ENCODE measurements around the gene TRNT1. TPM values are rescaled to one million over a fixed set of nuclear protein-coding genes. Genes with fewer than 3 reads are reported as not detected.

Gene TRNT1
- total and polyA plus RNA-seq, 7 experiments from 2014 or later = 22.7 to 44.5 (median 36.7) TPM

DNA sequence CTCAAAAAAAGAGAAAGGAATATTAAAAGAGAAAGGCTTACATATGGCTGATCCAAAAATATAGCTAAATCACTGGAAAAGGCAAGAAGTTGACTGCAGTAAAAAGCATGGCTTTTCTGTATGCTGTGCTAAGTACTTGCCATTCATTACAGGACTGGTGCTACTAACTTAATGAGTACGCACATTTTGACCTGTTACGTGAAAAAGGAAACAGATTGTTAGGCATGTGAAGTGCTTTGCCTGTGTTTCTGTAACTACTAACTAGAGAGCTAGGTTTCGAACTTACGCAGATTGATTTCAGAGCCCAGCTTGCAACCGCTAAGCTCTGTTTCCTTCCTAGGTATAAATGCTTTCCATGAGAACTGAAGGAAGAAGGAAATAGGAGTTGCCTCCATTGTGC lies 2.8 kb downstream of the TRNT1 start:
- ChIA-PET POLR2A (interaction anchor here (0.6 to 1.1 kb wide), 3 partner anchors 8 to 28 kb away, joined by 3 to 4 read pairs (median 4); no protein-coding TSS in a partner anchor), CTCF (interaction anchor here (1.1 kb wide), 1 partner anchor 17 kb away, joined by 3 read pairs; no protein-coding TSS in a partner anchor)
- H3K27me3 ChIP-seq (ENCODE audit: control insufficient read depth in 2 of 2, insufficient read depth in 2 of 2, low read length in 2 of 2) = no peaks in the 10 kb centered on the region
- no peaks in the 10 kb centered on the region for H3K9me3 ChIP-seq (ENCODE audit: control insufficient read depth in 2 of 3, low read length in 3 of 3)
- Mint-ChIP-seq H3K9me3 (peaks cover 0 to 9% (median 0%) of the 10 kb centered on the region in 11 donors), H3K27ac (peak overlapping the region in 5 of 9 donors; percentile 8 to 83 (median 37)), H3K27me3 (no peaks in the 10 kb centered on the region), H3K36me3 (peaks cover 8 to 36% (median 10%) of the 10 kb centered on the region in 5 donors), H3K4me3 (peak overlapping the region in 1 of 10 donors; percentile 29), H3K4me1 (peaks cover 23 to 68% (median 62%) of the 10 kb centered on the region in 7 donors)
- ATAC-seq = no peak
- intact Hi-C loops (cut with micrococcal nuclease) = loop anchor here (5.0 kb wide), 2 partner anchors 168 to 1993 kb away; partner anchors contain the start of gene ARL8B (in 1 of the 2)
- peaks cover 0 to 18% (median 6%) of the 10 kb centered on the region in 3 experiments for H3K36me3 ChIP-seq (ENCODE audit: control insufficient read depth in 2 of 3, insufficient read depth in 3 of 3, low read length in 3 of 3)
- no peak overlapping the region for H3K4me3 ChIP-seq (ENCODE audit: low read length)
- peaks cover 10 to 34% of the 10 kb centered on the region in 2 donors for H3K4me1 ChIP-seq (ENCODE audit: control insufficient read depth in 2 of 2, insufficient read depth in 2 of 2, low read length in 2 of 2)
- no peak for DNase-seq
- H3K27ac ChIP-seq (ENCODE audit: low read depth, low read length) = peak overlapping the region; percentile 96

DNA sequence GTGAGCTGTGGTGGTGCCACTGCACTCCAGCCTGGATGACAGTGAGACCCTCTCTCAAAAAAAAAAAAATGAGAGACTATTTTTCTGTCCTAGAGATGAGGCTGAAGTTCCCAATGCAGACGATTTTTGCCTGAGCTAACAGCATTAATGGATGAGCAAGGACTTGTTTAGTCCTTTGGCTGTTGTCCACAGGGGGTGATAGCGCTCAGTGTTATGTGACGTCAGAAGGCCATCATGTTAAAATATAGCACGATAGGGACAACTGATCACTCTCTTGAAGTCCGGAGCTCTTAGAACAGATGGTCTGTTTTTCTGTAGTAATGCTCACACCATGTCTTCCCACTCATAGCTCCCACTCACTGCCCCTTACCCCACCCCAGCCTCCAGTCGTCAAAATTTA lies 6.8 kb downstream of the TRNT1 start:
- Histone ChIP-seq H3K36me3 (ENCODE audit: control insufficient read depth in 2 of 3, insufficient read depth in 3 of 3, low read length in 3 of 3) (peaks cover 0 to 30% (median 6%) of the 10 kb centered on the region in 3 experiments), H3K4me1 (ENCODE audit: control insufficient read depth in 2 of 2, insufficient read depth in 2 of 2, low read length in 2 of 2) (peaks cover 0 to 27% of the 10 kb centered on the region in 2 donors), H3K9me3 (ENCODE audit: control insufficient read depth in 2 of 3, low read length in 3 of 3) (no peaks in the 10 kb centered on the region), H3K27me3 (ENCODE audit: control insufficient read depth in 2 of 2, insufficient read depth in 2 of 2, low read length in 2 of 2) (no peaks in the 10 kb centered on the region), H3K4me3 (ENCODE audit: low read length) (no peak overlapping the region), H3K27ac (ENCODE audit: low read depth, low read length) (peak overlapping the region; percentile 34)
- Mint-ChIP-seq H3K4me3 (peak overlapping the region in 2 of 10 donors; percentile 15 to 26), H3K27me3 (no peaks in the 10 kb centered on the region), H3K36me3 (peaks cover 3 to 37% (median 22%) of the 10 kb centered on the region in 5 donors), H3K27ac (peak overlapping the region in 5 of 9 donors; percentile 4 to 78 (median 67)), H3K4me1 (peaks cover 32 to 75% (median 72%) of the 10 kb centered on the region in 7 donors), H3K9me3 (no peaks in the 10 kb centered on the region)
- CTCF ChIA-PET = interaction anchor here (1.2 kb wide), 1 partner anchor 9 kb away, joined by 4 read pairs; no protein-coding TSS in a partner anchor
- POLR2A ChIA-PET = interaction anchor here (0.6 to 0.8 kb wide), 2 partner anchors 29 to 35 kb away, joined by 3 to 4 read pairs; no protein-coding TSS in a partner anchor
- DNase-seq (no peak), ATAC-seq (no peak)
- intact Hi-C loops (cut with micrococcal nuclease) = no loop called here

DNA sequence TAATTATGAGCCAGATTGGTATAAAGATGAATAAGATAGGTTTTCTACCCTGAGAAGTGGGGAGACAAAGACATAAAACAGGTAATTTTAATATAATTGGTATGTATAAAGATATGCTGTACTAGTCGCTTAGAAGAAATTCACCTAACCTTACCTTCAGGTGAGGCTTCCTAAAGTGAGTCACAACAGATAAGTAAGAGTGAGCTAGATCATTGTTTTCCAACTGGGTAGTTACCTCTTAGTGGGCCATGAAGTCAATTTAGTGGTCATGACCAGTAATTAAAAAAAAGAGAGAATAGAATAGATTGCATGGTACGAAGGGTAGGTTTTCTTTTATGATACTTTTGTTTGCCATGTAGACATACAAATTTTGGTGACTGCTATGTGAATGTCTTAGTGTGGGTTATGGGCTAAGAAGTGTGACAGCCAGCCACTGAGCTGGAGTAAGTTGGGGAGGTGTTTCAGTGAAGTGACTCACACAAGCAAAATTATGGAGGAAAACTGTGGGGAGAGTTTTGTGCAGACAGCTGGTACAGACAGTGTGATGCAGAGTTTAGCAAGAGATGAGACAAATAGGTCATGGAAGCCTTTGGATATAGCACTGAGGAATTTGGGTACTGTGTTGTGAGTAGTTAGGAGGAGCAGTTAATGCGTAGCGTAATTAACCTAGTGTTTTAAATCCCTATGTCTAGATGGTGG lies 8.2 kb downstream of the TRNT1 start:
- Histone ChIP-seq H3K27ac (ENCODE audit: low read depth, low read length) (peak overlapping the region; percentile 55), H3K4me1 (ENCODE audit: control insufficient read depth in 2 of 2, insufficient read depth in 2 of 2, low read length in 2 of 2) (peaks cover 0 to 17% of the 10 kb centered on the region in 2 donors), H3K36me3 (ENCODE audit: control insufficient read depth in 2 of 3, insufficient read depth in 3 of 3, low read length in 3 of 3) (peaks cover 0 to 36% (median 4%) of the 10 kb centered on the region in 3 experiments), H3K27me3 (ENCODE audit: control insufficient read depth in 2 of 2, insufficient read depth in 2 of 2, low read length in 2 of 2) (no peaks in the 10 kb centered on the region), H3K9me3 (ENCODE audit: control insufficient read depth in 2 of 3, low read length in 3 of 3) (no peaks in the 10 kb centered on the region), H3K4me3 (ENCODE audit: low read length) (no peak overlapping the region)
- H3K36me3 Mint-ChIP-seq = peaks cover 8 to 37% (median 23%) of the 10 kb centered on the region in 5 donors
- peak overlapping the region in 7 of 10 donors; percentile 1 to 42 (median 13) for H3K4me3 Mint-ChIP-seq
- POLR2A ChIA-PET = interaction anchor here (0.6 to 1.1 kb wide), 2 partner anchors 12 to 34 kb away, joined by 3 to 6 read pairs; no protein-coding TSS in a partner anchor
- peak overlapping the region; percentile 6 to 83 (median 71) for H3K27ac Mint-ChIP-seq
- CTCF ChIA-PET = no interaction called here
- intact Hi-C loops (cut with micrococcal nuclease) = loop anchor here in 1 of 2 donors (1.0 kb wide), 1 partner anchor 8 kb away; no protein-coding TSS in a partner anchor
- no peaks in the 10 kb centered on the region for H3K27me3 Mint-ChIP-seq
- peaks cover 32 to 71% (median 69%) of the 10 kb centered on the region in 7 donors for H3K4me1 Mint-ChIP-seq
- peak; percentile 20 for ATAC-seq
- H3K9me3 Mint-ChIP-seq = no peaks in the 10 kb centered on the region
- no peak for DNase-seq

DNA sequence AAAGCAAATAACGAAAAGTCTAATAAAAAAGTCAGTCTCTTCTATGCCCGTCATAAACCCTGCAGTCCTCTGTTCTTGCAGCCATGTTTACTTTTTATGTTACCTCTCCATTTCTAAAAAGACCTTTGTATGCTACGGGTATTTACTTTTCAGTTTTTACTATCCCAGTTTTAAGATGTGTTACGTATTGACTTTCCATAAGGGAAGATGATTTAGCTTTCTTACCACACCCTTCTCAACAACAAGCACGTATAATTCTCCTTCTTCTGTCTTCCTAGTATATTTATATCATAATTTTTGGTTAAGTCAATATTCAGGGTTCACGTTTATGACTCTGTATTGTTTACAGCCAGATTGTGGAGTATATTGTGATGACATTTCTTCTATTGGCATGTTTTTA lies 10.8 kb downstream of the TRNT1 start:
- Mint-ChIP-seq H3K27ac (peak overlapping the region in 8 of 9 donors; percentile 36 to 83 (median 74)), H3K9me3 (no peaks in the 10 kb centered on the region), H3K27me3 (no peaks in the 10 kb centered on the region), H3K4me3 (no peak overlapping the region), H3K36me3 (peaks cover 8 to 44% (median 34%) of the 10 kb centered on the region in 5 donors), H3K4me1 (peaks cover 38 to 73% (median 64%) of the 10 kb centered on the region in 7 donors)
- Histone ChIP-seq H3K36me3 (ENCODE audit: control insufficient read depth in 2 of 3, insufficient read depth in 3 of 3, low read length in 3 of 3) (peaks cover 0 to 57% (median 0%) of the 10 kb centered on the region in 3 experiments), H3K27ac (ENCODE audit: low read depth, low read length) (peak overlapping the region; percentile 43), H3K4me1 (ENCODE audit: control insufficient read depth in 2 of 2, insufficient read depth in 2 of 2, low read length in 2 of 2) (peaks cover 0 to 17% of the 10 kb centered on the region in 2 donors), H3K27me3 (ENCODE audit: control insufficient read depth in 2 of 2, insufficient read depth in 2 of 2, low read length in 2 of 2) (no peaks in the 10 kb centered on the region), H3K4me3 (ENCODE audit: low read length) (no peak overlapping the region), H3K9me3 (ENCODE audit: control insufficient read depth in 2 of 3, low read length in 3 of 3) (no peaks in the 10 kb centered on the region)
- CTCF ChIA-PET = no interaction called here
- DNase-seq (no peak), ATAC-seq (no peak)
- intact Hi-C loops (cut with micrococcal nuclease) = no loop called here
- POLR2A ChIA-PET = interaction anchor here (1.6 kb wide), 1 partner anchor 8 kb away, joined by 4 read pairs; no protein-coding TSS in a partner anchor

DNA sequence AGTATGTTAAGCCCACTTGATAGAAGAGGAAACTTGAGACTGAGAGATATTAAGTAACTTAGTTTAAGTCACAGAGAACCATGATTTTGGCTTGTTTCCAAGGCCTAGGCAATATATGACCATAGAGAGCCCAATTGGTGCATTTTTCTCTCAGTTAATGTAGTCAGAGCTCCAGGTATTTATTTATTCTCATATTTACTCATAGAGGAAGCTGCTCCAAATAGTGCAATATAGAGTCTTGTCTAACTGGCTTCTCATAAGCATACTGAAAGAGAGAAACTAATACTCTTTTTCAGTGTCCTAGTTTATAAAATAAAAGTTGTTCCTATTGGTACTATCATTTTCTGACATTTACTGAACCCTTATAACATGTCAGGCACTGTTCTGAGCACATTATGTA lies 15.2 kb downstream of the TRNT1 start:
- H3K36me3 Mint-ChIP-seq = peaks cover 8 to 67% (median 39%) of the 10 kb centered on the region in 5 donors
- CTCF ChIA-PET = no interaction called here
- DNase-seq = no peak

DNA sequence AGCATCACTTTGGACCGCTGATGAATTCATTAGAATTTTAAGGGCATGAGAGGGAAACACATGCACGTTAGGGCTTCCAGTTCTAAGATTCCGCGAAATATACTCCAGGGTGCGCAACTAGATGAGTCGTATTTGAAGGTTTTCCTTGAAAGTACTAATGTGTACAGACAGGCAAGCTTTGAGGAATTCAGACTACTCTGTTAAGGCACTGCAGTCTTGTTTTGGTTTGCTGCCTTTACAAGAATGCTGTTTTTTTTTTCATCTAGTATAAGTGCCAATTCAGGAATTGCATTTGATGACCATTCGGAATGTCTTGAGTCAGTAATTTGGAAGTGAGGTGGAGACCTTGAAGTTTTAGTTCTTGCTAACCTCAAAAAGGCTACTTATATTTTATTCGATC lies 19.1 kb downstream of the TRNT1 start:
- DNase-seq (no peak), ATAC-seq (no peak)
- H3K4me1 Mint-ChIP-seq = peaks cover 6 to 25% (median 19%) of the 10 kb centered on the region in 7 donors
- Histone ChIP-seq H3K4me3 (ENCODE audit: low read length) (no peak overlapping the region), H3K4me1 (ENCODE audit: control insufficient read depth in 2 of 2, insufficient read depth in 2 of 2, low read length in 2 of 2) (peaks cover 0 to 8% of the 10 kb centered on the region in 2 donors), H3K27ac (ENCODE audit: low read depth, low read length) (no peak overlapping the region), H3K36me3 (ENCODE audit: control insufficient read depth in 2 of 3, insufficient read depth in 3 of 3, low read length in 3 of 3) (peaks cover 6 to 79% (median 17%) of the 10 kb centered on the region in 3 experiments), H3K27me3 (ENCODE audit: control insufficient read depth in 2 of 2, insufficient read depth in 2 of 2, low read length in 2 of 2) (no peaks in the 10 kb centered on the region), H3K9me3 (ENCODE audit: control insufficient read depth in 2 of 3, low read length in 3 of 3) (no peaks in the 10 kb centered on the region)
- no peaks in the 10 kb centered on the region for H3K27me3 Mint-ChIP-seq
- H3K27ac Mint-ChIP-seq = peak overlapping the region in 3 of 9 donors; percentile 27 to 77 (median 54)
- H3K36me3 Mint-ChIP-seq = peaks cover 0 to 55% (median 26%) of the 10 kb centered on the region in 5 donors
- no peaks in the 10 kb centered on the region for H3K9me3 Mint-ChIP-seq
- no peak overlapping the region for H3K4me3 Mint-ChIP-seq
- ChIA-PET CTCF (no interaction called here), POLR2A (interaction anchor here (0.6 kb wide), 1 partner anchor 1160 kb away, joined by 6 read pairs; no protein-coding TSS in a partner anchor)
- intact Hi-C loops (cut with micrococcal nuclease) = loop anchor here in 1 of 2 donors (1.0 kb wide), 1 partner anchor 9 kb away; no protein-coding TSS in a partner anchor

More for the DNA sequence above, 15.2 kb downstream of the TRNT1 start:
- Mint-ChIP-seq H3K27ac (peak overlapping the region in 5 of 9 donors; percentile 39 to 83 (median 50)), H3K27me3 (no peaks in the 10 kb centered on the region), H3K4me3 (no peak overlapping the region), H3K4me1 (peaks cover 13 to 35% (median 30%) of the 10 kb centered on the region in 7 donors), H3K9me3 (no peaks in the 10 kb centered on the region)
- Histone ChIP-seq H3K4me1 (ENCODE audit: control insufficient read depth in 2 of 2, insufficient read depth in 2 of 2, low read length in 2 of 2) (no peaks in the 10 kb centered on the region), H3K27ac (ENCODE audit: low read depth, low read length) (peak overlapping the region; percentile 2), H3K27me3 (ENCODE audit: control insufficient read depth in 2 of 2, insufficient read depth in 2 of 2, low read length in 2 of 2) (no peaks in the 10 kb centered on the region), H3K9me3 (ENCODE audit: control insufficient read depth in 2 of 3, low read length in 3 of 3) (no peaks in the 10 kb centered on the region), H3K36me3 (ENCODE audit: control insufficient read depth in 2 of 3, insufficient read depth in 3 of 3, low read length in 3 of 3) (peaks cover 0 to 84% (median 12%) of the 10 kb centered on the region in 3 experiments), H3K4me3 (ENCODE audit: low read length) (no peak overlapping the region)
- intact Hi-C loops (cut with micrococcal nuclease) = no loop called here
- POLR2A ChIA-PET = interaction anchor here (1.0 kb wide), 1 partner anchor 8 kb away, joined by 3 read pairs; no protein-coding TSS in a partner anchor
- ATAC-seq = no peak
